Brain pericyte (primary cell): ENCODE results near the gene GRK5.

Experiments
- DNase-seq: peaks from one replicate; pipeline ENCODE4 v3.0.0-alpha.2; 2012; ENCODE audit warnings: low read depth, low spot score

GRK5 gene

DNA sequence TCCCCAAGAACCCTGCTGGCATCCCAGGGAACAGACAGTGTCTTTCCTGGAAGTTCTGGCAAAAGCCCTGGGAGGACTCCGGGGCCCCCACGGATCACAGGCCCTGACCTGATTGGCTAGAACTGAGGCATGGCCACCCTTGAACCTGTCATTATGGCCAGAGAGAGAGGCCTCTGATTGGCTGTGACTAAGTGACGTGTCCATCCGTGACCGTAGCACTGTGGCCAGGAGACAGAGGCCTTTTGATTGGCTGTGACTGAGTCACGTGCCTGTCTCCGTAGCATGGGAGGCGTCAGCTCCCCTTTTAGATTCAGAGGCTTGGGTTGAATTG is 171.3 kb downstream of the GRK5 start:
- DNase-seq, result no peak

- no peak for DNase-seq
Measured at GRCh38 chr10:119379466-119380071, 172.2 kb downstream of the GRK5 start.

- no peak for DNase-seq
Measured at GRCh38 chr10:119383174-119383856, 175.9 kb downstream of the GRK5 start.

GRCh38 chr10:119384127-119384526 is 176.8 kb downstream of the GRK5 start:
- DNase-seq, result no peak

DNA sequence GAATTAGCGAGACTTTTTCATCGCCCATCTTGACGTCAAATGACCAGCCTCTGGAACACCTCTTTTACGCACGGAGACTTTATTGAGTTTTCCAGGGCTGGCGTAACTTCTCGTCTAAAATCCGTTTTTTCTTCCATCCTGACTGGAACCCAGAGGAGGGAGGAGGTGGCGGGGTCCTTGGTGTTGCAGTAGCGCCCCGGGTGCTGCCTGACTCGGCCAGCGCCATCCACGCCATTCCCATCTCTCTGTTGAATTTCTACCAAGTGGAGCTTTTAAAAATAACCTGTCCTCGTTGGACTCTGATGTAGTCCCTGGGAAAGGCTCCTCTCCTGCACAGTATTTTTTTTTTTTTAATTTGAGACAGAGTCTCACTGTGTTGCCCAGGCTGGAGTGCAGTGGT is 179.3 kb downstream of the GRK5 start:
- DNase-seq, result no peak

GRCh38 chr10:119388849-119389345 is 181.5 kb downstream of the GRK5 start:
- no peak for DNase-seq

- no peak for DNase-seq
Measured at GRCh38 chr10:119391440-119392251, 184.3 kb downstream of the GRK5 start.

DNA sequence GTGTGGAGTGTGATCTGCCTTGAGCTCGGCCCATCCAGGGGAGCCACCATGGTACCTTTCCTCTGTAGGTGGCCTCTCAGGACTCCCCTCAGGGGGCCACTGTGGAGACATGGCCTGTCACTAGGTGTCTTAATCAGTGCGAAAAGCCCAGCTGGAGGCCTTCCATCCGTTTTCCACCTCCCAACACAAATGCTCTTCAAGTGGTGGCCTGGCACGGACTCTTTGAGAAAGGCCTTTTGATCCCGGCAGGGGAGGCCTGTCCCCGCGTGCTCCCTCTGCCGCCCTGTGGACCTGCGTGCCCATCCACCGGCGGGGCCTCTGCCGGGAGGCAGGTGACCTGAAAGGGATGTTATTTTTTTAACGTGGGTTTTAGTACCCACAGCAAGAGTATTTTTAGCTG is 185.6 kb downstream of the GRK5 start:
- no peak for DNase-seq

GRCh38 chr10:119393421-119393820 is 186.1 kb downstream of the GRK5 start:
- no peak for DNase-seq

- DNase-seq, result no peak
Measured at GRCh38 chr10:119393845-119394244, 186.5 kb downstream of the GRK5 start.

DNA sequence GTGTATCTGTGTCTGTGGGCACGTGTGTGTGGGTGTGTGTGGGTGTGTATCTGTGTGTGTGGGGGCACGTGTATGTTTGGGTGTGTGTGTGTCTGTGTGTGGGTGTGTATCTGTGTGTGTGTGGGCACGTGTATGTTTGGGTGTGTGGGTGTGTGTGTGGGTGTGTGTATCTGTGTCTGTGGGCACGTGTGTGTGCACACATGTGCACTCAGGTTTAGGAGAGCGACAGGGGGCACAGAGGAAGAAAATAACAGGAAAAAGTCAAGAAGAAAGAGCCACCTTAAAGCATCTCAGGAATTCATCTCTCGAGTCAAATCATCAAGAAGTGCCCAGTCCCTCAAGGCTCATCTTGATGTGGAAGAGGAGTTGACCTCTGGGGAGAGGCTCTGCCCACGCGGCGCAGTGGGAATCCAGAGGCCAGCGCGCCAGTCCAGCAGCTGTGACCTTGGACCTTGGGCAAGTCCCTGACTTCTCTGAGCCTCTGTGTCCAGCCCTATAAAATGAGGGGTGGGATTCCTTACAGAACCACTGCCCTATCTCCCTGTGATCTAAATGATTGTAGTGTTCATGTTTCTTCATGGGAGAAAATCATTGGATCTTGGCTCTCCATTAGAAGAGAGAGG is 187.4 kb downstream of the GRK5 start:
- no peak for DNase-seq

DNA sequence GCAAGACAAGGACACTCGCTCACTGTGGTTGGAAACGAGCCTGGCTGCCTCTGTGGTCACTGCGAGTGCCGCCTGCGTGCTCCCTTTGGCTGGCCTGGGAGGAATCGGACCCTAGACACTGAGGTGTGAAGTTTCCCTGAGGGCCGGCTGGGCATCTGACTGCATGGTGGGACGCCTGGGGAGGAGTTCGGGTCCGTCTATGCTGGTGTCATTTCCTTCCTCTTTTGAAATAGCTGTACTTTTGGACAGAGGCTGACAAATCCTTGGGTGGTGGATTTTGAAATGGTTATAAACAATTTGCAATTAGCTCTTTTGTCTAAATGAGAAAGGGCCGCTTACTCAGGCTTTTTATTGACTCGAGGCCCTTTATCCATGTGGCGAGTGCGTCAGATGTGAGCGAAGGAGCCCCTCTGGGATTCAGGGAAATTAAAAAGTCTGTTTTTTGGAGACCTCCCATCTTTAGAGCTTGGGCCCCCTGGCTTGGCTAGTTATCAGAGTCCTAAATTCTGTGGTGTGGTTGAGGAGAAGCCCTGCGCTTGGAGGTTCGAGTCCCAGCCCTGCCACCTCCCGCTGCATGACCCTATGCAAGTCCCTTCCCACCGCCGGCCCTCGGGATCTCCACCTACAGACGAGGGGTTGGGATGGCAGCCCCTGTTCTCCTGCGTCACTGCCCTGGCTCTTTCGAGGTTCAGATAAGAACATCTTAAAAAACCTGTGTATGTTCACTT is 188.1 kb downstream of the GRK5 start:
- no peak for DNase-seq

DNA sequence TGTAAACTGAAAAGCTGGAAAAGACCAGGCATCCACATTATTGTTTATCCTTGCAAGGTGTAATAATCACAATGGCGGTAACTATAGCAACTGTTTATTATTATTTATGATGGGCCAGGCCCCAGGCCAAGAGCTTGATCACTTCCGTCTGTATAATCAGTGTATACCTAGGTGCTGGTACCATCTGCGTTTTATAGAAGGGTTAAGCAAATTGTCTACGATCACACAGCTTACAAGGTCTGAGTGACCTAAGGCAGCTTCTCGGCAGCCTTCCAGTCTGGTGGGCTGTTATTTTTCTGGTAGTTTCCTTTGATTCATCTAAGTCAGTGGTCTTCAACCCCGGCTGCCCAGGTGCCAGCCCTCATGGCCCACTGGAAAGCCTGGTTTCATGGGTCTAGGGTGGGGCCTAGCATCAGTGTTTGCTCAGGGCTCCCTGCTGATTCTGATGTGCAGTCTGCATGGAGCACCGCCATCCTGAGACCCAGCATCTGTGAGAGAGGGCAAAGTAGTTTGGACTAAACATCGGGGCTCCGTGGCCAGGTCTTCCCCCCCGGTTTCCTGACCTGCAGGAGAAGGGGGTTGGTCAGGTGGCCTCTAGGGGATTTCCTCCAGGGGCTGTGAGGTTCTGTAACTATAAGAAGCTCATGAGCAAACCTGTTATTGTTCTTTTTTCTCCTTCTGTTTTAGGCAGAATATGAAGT is 188.8 kb downstream of the GRK5 start:
- no peak for DNase-seq

DNA sequence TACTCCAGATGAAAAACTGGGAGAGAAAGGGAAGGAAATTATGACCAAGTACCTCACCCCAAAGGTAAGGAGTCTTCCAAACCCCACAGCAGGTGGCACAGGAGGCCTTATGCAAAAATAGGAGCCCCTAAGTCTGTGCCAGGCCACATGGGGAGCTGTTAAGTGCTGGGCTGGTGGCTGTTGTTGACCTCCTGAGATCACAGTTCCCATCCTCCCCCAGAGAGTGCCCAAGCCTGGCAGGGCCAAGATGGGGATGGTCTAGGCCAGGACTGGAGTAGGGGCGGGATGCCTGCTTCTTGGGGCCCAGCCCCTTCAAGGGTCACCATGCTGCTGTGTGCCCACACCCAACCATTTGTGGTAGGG is 189.3 kb downstream of the GRK5 start:
- DNase-seq, result no peak

DNA sequence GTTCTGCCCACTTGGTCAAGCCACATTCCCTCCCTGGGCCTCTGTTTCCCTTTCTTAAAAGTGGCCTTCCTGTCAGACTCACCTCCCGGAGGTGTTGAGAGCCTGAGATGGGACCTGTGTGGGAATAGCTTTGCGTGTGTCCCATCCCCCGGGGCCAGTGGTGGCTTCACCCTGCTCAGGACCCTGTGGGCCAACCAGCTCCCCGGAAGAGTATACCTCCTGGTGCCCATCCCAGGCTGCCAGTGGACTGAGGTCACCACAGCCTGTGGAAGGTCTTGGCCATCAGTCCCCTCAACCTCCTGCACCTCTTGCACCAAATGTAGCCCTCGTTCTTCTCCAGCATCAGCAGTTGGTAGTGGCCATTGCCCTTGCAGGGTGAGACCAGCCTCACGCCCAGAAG is 190.0 kb downstream of the GRK5 start:
- DNase-seq, result no peak

DNA sequence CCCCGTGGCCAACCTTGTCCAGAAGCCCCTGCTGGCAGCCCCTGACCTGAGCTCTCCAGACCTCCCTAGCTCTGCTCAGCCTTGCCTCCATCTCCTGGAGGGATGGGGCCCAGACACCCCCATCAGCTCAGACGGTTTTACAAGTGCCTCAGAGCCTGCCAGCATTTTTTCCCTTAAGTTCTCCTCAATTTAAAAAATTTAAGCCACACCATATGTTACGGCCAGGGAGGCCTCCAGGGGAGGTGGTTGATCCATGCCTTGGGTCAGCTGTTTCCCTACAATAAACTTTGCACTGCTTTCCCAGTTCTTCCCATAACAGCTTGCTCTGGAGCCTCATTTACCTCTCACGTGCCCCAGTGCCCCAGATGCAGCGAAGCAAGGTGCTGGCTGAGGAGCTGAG is 191.6 kb downstream of the GRK5 start:
- DNase-seq, result no peak

GRCh38 chr10:119399466-119399865 is 192.1 kb downstream of the GRK5 start:
- no peak for DNase-seq

DNA sequence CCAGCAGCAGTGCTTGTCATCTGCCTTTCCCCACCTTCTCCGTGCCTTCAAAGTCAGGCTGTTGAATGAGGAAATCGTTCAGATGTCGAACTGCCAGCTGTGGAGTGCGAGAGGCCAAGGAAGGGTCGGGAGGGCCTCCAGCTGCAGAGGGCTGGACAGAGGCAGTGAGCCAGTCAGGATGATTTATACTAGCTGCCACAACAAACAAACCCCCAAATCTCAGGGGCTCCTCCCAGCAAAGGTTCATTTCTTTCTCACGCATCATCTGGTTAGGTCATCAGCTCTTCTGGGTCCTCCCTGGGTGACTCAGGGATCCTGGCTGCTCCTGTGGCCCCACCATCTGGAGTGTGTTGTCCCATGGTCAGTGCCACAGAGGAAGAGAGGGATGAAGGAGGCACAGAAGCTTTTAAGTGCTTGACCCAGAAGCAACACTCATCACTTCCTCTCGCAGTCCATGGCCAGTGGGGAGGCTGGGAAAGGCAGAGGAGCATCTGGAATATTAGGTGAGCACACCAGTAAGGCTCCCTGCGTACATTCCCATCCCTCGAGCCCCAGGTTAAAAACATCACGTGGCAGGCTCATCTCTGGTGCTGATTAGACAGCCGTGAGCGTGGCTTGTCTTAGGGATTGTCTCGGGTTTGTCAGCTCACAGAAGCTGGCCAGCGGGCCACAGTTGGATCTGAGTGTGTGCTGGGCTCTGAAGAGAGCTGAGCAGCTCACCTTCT is 194.5 kb downstream of the GRK5 start:
- DNase-seq, result peak; percentile 93

DNA sequence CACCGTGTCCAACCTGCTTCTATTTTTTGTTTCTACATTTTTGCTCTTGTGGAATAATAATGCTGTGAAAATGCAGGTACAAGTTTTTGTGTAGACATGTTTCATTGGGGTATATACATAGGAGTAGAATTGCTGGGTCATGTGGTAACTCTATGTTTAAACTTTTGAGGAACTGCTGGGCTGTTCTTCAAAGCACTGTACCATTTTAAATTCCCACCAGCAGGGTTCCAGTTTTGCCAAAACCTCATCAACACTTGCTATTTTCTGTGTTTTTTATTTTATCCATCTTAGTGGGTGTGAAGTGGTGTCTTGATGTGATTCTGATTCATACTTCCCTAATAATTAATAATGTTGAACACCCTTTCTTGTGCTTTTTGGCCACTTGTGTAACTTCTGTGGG is 196.6 kb downstream of the GRK5 start:
- DNase-seq, result no peak

DNA sequence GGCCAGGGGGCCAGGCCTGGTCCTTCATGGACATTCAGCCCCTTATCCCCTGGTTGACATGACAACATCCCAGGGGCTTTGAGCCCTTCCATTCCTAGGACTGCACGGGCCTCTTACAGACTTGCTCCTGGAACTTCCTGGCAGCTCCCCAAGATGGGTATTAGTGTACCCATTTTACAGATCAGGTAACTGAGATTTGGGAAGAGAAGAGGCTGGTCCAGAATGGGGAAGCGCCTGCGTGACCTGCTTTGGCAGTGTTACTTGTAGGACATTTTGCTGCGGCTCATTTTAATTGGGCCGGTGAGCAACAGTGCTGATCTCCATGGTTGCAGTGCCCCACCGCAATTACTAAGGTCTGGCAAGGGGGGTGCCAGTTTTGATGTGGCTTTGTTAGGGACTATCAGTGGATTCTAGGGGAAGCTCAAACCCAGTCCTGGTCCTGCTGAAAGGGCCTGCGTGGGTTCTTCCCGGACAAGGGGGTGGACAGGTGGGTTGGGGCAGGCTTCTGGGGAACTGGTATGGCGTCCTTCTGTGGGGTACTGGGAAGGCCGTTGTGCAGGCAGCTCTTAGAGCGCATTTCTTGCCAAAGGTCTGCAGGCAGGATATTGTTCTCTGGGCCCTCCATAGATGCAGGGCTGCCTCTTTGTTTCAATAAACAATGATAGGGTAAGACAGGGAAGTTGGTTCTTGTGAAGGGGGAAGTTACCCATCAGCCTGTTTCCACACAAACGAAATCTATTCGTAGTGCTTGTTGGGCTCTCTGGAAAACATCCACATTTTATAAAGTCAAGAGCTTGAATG is 197.5 kb downstream of the GRK5 start:
- no peak for DNase-seq
